ENCODE measurements around the gene CFAP69.
"Not testable (repeated sequence)": the region's sequence is repeated elsewhere in the genome, so short reads cannot be mapped to it uniquely, and the experiment has no call there.

CFAP69 gene

DNA sequence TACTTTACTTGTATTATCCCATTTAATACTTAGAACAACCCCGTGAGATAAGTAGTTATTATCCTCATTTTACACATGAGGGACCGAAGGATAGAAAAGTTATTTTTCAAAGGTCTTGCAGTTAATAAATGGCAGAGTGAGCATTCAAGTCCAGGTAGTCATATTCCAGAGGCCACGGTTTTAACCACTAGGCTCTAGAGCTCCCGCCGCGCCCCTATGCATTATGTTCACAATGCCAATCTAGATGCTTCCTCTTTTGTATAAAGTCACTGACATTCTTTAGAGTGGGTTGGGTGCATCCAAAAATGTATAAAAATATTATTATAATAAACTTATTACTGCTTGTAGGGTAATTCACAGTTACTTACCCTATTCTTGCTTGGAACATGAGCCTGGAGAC is 11.4 kb upstream of the CFAP69 start:
- no peak for DNase-seq (ENCODE audit: low read depth in 2 of 2)

DNA sequence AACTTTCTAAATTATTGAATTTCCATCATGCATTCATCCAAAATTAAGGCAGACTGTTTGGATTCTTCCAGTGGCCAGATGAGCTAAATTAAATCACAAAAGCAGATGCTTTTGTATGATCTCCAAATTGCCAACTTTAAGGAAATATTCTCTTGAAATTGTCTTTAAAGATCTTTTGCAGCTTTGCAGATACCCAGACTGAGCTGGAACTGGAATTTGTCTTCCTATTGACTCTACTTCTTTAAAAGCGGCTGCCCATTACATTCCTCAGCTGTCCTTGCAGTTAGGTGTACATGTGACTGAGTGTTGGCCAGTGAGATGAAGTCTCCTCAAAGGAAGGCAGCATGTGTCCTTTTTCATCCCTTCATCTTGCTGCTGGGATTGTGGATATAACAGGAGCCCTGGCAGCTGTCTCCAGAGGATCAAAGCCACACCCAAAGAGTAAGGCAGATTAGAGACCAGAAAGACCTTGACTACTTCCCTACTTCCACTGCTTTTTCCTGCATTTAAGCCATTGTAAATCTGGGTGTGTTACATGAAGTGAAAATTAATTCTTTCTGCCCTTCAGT is 8.2 kb upstream of the CFAP69 start:
- DNase-seq (ENCODE audit: low read depth in 2 of 2), result no peak

DNA sequence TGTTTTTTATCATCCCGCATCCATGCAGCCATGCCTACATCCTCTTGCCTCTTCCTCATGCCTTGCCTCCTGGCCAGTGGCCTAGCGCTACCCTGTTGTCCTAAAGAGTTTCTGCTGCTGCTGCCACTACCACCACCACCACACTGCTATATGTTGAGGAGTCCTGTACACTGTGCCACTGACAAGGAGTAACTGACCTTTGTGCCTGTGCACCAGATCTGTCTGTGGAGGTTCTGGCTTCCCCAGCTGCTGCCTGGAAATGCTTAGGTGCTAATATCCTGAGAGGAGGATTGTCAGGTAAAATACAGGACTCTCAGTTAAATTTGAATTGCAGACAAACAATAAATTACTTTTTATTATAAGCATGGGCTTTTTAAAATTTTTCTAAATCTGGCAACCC is 7.0 kb upstream of the CFAP69 start:
- DNase-seq (ENCODE audit: low read depth in 2 of 2), result no peak

DNA sequence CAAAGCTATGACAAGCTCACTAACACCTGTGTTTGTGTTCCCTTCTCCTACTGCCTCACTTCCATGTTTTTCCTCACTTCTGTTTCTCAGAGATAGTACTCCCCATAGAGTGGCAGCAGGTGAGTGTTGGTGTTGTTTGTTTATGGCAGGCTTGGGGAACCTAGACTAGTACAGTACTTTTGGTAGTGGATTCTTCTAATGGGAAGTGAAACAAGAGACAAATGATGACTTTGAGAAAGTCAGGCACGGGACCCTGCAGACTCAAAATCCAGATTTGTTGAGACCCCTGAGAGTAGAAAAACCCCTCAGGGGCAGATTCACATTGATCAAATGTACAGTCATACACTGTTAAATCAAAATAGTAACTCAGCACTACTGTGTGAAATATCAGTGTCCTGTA is 6.4 kb upstream of the CFAP69 start:
- DNase-seq (ENCODE audit: low read depth in 2 of 2), result no peak

DNA sequence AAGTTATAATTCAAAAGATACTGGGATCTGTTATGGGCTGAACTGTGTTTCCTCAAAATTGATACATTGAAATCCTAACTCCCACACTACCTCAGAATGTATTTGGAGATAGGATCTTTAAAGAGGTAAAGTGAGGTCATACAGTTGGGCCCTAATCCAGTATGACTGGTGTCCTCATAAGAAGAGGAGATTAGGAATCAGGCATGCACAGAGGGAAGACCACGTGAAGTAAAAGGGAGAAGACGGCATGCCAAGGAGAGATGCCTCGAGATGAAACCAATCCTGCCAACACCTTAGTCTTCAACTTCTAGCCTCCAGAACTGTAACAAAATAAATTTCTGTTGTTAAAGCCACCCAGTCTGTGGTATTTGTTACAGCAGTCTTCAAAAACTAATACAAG is 5.9 kb upstream of the CFAP69 start:
- DNase-seq (ENCODE audit: low read depth in 2 of 2), result no peak

DNA sequence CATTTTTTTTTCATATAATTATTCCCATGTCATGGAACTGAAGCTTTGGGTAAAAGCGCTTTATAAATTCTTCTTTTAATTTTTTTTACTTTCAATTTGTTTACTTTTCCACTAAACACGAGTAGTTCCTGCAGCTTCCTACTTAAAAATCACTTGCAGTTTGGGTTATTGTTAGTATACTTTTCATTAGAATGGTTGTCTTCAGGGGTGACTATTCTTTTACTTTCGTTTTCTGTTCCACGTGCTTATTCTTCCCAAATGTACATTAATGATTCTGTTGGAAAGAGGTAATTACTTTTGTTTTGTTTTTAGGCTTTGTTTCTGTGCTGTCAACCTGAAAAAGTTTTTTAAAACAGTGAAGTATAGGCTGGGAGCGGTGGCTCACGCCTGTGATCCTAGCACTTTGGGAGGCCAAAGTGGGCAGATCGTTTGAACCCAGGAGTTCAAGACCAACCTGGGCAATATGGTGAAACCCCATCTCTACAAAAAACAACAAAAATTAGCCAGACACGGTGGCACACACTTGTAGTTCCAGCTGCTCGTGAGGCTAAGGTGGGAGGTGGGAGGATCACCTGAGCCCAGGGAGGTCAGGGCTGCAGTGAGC is 5.2 kb upstream of the CFAP69 start:
- no peak for DNase-seq (ENCODE audit: low read depth in 2 of 2)

DNA sequence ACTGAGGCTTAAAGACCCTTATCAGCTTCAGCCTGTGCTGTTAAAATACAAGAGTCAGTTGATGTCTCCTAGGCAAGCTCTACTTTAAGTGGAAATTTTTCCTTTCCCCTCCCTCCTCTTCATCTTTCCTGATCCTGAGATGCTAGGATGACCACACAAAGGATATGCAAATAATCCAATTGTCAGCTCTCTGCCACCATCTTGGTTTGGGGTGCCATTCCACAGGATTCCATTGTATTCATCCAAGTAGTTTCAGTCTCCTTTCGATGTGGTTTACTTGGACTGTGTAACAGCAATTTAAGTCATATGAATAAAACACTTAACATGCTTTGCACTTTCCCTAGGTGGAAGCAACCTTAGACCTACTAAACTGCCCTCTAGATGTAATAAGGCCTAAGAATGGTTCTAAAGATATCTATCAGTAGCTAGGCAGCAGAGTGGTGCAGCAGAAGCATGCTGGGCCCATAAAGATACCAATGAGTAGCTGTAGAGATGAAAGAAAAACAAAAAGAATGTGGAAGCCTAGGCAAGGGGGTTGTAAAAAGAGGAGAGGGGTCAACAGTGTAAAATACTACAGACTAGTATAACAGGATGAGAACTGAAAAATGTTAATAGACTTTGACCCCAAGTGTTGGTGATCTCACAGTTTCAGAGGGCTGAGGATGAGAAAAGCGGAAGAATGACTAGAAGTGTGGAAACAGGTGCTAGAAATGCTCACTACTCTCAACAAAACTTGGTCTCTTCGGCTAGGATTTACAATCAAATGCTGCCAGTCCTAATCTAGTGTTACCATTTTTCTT is 2.4 kb upstream of the CFAP69 start:
- DNase-seq (ENCODE audit: low read depth in 2 of 2), result no peak

DNA sequence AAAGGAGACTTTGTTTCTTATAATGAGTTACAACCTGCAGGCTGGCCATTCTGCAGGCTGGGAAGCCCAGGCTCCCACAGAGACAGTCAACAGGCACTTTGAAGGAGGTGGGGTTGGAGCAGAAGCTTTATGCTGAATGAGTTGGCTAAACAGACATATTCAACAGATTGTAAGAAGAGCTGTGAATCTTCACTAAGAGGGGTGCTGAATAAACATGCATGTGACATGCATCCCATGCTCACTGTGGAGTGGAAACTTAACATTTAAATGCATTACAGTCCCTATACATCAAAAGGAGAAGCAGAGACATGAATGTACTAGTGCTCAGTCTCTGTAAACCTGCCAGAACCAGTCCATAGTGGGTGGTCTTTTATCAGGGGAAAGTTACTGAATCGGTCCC is 1.4 kb upstream of the CFAP69 start:
- DNase-seq (ENCODE audit: low read depth in 2 of 2), result no peak

DNA sequence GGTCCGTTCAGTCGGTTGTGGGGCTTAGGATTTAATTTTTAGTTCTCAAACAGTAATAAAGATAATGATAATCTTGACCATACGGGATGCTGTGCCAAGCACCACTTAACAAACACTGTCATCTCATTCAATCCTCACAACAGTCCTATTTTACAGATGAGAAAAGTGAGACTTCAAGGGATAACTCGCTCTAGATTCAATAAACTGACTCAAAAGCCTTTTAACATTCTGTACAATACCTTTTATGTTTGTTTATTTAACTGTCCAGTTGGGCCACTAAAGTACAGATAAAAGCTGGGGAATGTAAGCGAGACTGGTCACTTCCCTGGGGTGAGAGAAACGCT is 437 bp upstream of the CFAP69 start:
- DNase-seq (ENCODE audit: low read depth in 2 of 2), result no peak

DNA sequence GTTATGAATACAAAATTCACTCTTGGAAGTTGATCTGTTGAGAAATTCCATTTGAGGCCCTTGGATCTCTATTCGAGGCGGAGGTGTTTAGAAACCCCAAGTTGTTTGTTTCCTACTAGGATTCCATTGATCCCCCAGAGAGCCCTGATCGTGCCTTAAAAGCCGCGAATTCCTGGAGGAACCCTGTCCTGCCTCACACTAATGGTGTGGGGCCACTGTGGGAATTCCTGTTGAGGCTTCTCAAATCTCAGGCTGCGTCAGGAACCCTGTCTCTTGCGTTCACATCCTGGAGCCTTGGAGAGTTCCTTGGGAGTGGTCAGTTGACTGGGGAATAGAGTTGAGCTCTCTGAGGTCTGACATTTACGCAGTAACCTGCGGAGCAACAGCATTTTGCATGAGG is 1.2 kb downstream of the CFAP69 start:
- no peak for DNase-seq (ENCODE audit: low read depth in 2 of 2)

DNA sequence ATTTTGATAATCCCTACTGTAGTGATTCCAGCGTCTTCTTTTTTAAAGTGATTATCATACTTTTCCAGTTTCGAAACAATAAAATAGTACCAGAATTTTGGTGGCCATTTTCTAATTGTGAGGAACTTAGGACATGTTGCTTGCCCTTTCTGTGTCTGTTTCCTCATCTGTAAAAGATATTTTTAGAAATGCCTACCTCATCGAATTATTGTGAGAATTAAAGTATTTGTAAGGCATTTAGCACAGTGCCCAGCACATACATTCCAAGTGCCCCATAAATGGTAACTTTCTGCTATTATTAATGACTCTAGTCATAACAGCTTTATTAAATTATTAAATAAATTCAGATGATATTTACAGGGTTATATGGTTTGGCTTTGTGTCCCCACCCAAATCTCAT is 3.7 kb downstream of the CFAP69 start:
- DNase-seq (ENCODE audit: low read depth in 2 of 2), result no peak

DNA sequence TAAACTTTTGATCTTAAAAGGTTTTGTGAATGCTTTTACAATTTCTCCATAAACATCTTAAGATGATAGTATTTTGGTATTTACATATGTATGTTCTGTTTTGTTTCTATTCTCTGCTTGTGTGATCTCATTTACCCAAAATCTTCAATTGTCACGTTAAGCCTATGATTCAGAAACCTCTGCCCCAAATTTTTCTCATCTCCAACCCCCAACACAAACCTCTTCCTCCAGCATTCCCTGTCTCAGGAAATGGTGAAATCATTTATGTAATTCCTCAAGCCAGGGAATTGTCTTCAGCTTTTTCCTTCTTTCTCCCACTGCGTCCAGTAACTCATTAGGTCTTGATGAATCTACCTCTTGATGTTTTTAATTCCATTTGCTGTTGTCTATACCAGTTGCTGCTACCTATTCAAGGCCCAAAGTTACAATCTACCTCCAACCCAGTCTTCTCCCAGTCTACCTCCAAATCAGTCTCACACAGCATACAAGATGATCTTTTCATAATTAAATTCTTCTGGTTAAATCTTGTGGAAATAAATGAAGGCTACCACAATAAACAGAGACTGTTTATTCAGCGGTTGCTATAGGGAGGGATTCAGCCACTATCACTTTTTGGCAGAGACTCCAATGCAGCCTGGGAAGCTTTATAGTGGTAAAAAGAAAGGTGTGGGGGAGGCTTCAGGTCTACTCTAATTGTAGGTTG is 5.8 kb downstream of the CFAP69 start:
- DNase-seq (ENCODE audit: low read depth in 2 of 2), result no peak

DNA sequence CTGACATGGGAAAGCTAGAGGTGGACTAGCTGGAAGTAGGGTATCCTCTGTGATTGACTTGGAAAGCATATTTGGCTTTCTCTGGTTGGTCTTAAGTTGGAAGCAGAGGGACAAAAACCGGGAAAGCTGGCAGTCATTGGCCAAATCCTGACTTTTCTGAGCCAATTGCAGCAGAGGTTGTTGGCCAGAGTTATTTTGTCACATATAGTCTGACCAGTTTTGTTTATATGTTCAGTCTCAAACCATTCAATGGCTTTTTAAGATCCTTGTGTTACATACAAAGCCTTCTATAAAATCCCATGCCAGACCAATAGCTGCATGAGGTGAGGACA is 6.3 kb downstream of the CFAP69 start:
- DNase-seq (ENCODE audit: low read depth in 2 of 2), result no peak

DNA sequence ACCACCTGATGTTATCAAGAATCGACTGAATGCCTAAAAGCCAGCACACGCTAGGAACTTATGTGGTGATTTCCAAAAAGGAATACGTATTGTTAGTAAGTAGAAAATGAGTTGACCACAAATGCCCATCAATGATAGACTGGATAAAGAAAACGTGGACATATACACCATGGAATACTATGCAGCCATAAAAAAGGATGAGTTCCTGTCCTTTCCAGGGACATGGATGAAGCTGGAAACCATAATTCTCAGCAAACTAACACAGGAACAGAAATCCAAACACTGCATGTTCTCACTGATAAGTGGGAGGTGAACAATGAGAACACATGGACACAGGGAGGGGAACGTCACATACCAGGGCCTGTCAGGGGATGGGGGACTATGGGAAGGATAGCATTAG is 11.0 kb downstream of the CFAP69 start:
- not testable (repeated sequence) for DNase-seq (ENCODE audit: low read depth in 2 of 2)

DNA sequence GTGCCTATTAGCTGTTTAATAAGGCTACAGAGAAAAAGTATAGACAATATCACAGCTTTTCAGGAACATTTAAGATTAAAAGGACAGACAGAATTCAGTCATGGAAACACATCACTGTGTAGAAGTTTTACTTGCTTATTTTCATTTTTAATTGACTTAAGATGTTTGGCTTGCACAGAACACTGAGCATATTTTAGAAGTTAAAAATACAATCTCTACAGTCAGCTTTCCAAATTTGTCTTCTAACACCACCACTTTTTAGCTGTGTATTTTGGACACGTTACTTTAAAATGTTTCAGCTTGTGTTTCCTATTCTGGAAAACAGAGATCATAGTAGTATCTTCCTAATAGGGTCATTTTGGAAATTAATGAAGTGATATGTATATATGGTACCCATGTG is 11.8 kb downstream of the CFAP69 start:
- no peak for DNase-seq (ENCODE audit: low read depth in 2 of 2)

DNA sequence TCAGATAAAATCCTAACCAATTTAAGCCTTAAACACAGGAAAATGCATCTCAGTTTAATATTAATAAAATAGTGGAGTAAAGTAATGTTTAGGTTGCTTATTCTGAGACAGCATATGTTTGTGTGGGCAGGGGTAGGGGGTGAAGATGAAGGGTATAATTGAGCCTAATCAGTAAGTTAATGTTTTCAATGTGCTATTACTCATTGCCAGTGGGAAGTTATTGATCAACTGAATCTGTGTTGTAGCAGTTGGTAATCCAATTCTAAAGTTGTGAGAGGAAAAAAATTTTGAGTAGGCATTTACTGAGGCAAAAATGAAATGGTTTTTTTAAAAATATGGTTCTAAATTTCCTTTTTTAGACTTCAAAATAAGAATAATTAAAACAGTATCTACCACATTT is 16.5 kb downstream of the CFAP69 start:
- DNase-seq (ENCODE audit: low read depth in 2 of 2), result no peak

DNA sequence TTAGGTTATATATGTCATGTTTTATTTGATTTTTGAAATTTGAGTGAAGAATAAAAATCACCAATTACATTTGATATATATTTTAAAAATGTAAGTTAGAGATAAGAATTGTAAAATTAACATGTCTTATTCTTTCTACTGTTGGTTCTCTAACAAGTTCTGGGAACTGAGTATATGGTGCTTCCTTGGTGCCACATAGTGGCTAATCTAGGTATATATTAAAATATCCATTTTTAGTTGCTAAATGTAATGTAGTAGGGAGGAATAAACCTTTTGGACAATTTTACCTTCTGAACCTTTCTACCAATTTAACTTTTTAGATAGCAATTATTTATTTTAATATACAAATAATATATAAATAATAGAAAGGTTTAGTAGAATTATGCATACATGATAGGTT is 17.5 kb downstream of the CFAP69 start:
- no peak for DNase-seq (ENCODE audit: low read depth in 2 of 2)

DNA sequence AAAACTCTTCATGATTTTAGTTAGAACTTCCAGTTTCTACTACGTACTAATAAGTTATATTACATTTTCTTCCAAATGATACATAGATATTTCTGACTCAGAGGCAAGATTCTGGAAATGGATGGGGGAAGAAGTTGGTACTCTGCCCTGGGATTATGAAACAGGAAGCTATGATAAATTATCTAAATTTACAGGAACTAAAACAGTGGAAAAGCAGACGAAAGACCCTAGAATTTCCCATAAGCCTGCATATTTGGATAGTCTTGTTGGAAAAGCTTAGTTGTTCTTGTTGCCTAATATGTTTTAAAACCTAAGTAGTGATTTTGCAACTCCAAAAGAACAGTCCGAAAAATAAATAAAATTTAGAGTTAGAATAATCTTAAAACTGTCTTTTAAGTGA is 21.8 kb downstream of the CFAP69 start:
- no peak for DNase-seq (ENCODE audit: low read depth in 2 of 2)

DNA sequence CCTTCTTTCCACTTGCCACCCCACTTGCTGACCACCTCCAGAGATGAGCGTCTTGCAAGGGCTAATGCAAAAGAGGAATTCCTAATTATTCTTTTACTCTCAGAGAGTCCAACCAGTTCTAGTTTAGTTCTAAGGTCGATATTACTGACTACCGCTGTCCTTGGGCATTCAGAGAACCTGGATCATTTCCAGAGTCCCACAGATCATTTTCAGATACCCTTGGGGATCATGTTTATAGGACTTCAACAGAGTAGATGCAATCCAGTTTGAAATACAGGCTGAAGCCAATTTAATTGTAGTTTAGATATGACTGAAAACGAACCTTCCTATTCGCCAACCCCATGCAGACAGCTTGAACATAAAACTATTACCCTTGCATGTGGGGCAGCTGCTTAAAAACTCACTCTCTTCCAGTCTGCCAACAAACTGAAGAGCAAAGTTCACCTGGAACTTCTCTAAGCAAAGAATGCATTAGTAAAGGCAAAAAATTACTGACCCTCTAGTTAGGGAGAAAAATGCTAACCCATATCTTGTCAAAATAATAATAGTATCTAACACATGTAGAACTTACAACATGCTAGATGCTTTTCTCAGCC is 22.4 kb downstream of the CFAP69 start:
- no peak for DNase-seq (ENCODE audit: low read depth in 2 of 2)

DNA sequence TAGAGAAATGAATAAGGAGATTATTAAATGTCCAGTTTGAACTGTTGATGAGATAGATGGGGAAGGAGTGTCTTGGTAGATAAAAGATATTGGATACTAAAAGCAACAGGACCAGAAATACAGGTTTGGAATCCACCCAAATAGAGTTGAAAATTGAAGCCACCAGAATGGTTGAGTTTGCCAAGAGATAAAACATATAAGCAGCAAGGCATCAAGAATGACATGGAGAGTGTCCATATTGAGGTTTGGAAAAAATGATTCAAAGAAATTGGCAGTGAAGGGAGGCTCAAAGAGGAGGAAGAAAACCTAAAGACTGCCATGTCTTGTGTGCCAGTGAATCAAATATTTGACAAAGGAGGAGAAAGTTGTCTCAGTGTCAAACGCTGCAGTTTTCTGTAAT is 24.2 kb downstream of the CFAP69 start:
- no peak for DNase-seq (ENCODE audit: low read depth in 2 of 2)

DNA sequence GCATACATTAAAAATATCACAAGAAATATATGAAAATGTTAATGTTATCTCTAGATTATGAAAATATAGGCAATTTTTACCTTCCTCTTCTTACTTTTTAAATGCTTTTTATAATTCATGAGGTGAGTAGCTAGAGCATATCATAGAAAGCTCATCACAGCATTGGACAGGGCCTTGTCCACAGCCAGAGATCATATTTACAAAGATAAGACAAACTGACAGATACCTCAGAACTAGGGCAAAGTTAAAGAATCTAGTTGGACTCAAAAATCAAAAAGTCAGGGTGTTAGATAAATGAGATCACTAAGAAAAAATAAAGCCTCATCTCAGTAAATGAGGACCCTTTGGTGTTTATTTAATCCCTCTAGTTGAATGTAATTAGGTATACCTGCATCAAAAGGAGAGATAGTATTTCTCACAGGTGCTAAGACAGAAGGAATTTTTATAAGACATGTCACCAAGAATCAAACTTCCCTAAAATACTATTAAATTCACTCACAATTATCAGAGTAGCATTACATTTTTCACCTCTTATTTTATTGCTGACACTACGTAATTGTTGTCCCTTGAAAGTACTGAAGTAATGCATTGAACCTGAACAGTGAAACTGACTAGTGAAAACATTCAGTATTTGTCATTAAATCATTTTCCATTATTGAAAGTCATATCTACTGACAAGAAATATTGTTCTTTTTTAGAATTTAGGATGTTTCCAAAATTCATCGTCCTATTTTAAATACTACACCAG is 25.6 kb downstream of the CFAP69 start:
- DNase-seq (ENCODE audit: low read depth in 2 of 2), result no peak

DNA sequence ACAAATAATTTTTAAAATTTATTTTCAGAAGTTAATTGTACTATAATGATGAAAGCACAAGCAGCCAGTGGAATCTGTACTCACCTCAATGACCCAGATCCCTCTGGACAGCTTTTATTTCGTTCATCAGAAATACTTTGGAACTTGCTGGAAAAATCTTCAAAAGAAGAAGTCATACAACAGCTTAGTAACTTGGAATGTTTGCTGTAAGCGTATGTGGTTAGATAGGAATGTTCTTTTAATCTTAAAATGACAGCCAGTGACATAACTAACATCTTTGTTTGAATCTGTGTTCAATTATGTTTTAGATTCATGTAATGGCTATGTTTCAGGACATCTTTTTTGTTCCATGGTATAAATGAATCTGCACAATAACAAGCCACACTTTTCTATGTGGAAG is 26.8 kb downstream of the CFAP69 start:
- DNase-seq (ENCODE audit: low read depth in 2 of 2), result no peak
